Activated CD8-positive, alpha-beta memory T cell treated with anti-CD3 and anti-CD28 coated beads for 24 hours (primary cell): Measurements from ENCODE around the gene CST9.
A peak's percentile ranks its signal among the peaks of the same experiment; 100 is the strongest.
"Not testable (repeated sequence)": the region's sequence is repeated elsewhere in the genome, so short reads cannot be mapped to it uniquely, and the experiment has no call there.

Experiments
- DNase-seq: peaks from one replicate; pipeline ENCODE4 v3.0.0-alpha.2; 2020

The CST9 gene

GRCh38 chr20:23623666-23624323 is 18.1 kb upstream of the CST9 start:
- no peak for DNase-seq

- DNase-seq = no peak
Observed at GRCh38 chr20:23622839-23623343, 17.2 kb upstream of the CST9 start.

GRCh38 chr20:23622401-23622800 is 16.7 kb upstream of the CST9 start:
- not testable (repeated sequence) for DNase-seq

GRCh38 chr20:23620670-23621386 is 15.1 kb upstream of the CST9 start:
- DNase-seq = not testable (repeated sequence)

- no peak for DNase-seq
Observed at GRCh38 chr20:23614163-23614562, 8.4 kb upstream of the CST9 start.

GRCh38 chr20:23613676-23614075 is 8.0 kb upstream of the CST9 start:
- DNase-seq = no peak

GRCh38 chr20:23612396-23612795 is 6.7 kb upstream of the CST9 start:
- no peak for DNase-seq

- DNase-seq = no peak
Observed at GRCh38 chr20:23609486-23610109, 3.9 kb upstream of the CST9 start.

- DNase-seq = no peak
Observed at GRCh38 chr20:23608251-23608846, 2.6 kb upstream of the CST9 start.

GRCh38 chr20:23607497-23608245 is 2.0 kb upstream of the CST9 start:
- DNase-seq = no peak

- DNase-seq = peak; percentile 86
Observed at GRCh38 chr20:23606652-23607049, 934 bp upstream of the CST9 start.

GRCh38 chr20:23604306-23604705 is 1.4 kb downstream of the CST9 start:
- no peak for DNase-seq

- no peak for DNase-seq
Observed at GRCh38 chr20:23603321-23603720, 2.4 kb downstream of the CST9 start.

- no peak for DNase-seq
Observed at GRCh38 chr20:23602699-23603098, 3.0 kb downstream of the CST9 start.

- DNase-seq = no peak
Observed at GRCh38 chr20:23602241-23602640, 3.5 kb downstream of the CST9 start.

- DNase-seq = no peak
Observed at GRCh38 chr20:23601715-23602114, 4.0 kb downstream of the CST9 start.

- no peak for DNase-seq
Observed at GRCh38 chr20:23598481-23598880, 7.2 kb downstream of the CST9 start.

- DNase-seq = no peak
Observed at GRCh38 chr20:23596579-23597250, 9.0 kb downstream of the CST9 start.

- no peak for DNase-seq
Observed at GRCh38 chr20:23595941-23596340, 9.8 kb downstream of the CST9 start.

GRCh38 chr20:23588434-23589403 is 17.0 kb downstream of the CST9 start:
- DNase-seq = no peak

- DNase-seq = peak; percentile 33
Observed at GRCh38 chr20:23587631-23588030, 18.1 kb downstream of the CST9 start.
